HepG2 (cell line): ENCODE results near the gene PSORS1C1. TPM values are rescaled to one million over a fixed set of nuclear protein-coding genes. Genes with fewer than 3 reads are reported as not detected.
A peak's percentile ranks its signal among the peaks of the same experiment; 100 is the strongest.

Experiments
- ARID2 ChIP-seq: sonication (generic); formaldehyde crosslinking; IDR thresholded peaks from 2 replicates; pipeline ENCODE4 v1.8.1; 2022; ENCODE audit warnings: mild to moderate bottlenecking, missing genetic modification reagents, borderline replicate concordance
- ARID5B ChIP-seq: IDR thresholded peaks from 2 replicates; pipeline ENCODE4 v1.4.0; 2020; ENCODE audit warnings: mild to moderate bottlenecking, missing genetic modification reagents
- CTCF ChIP-seq: sonication (generic); formaldehyde crosslinking; IDR thresholded peaks from 2 replicates; pipeline ENCODE4 v1.5.0; 2020; ENCODE audit warnings: mild to moderate bottlenecking, missing genetic modification reagents, moderate library complexity
- E2F5 ChIP-seq: sonication (generic); formaldehyde crosslinking; conservative IDR thresholded peaks from 2 replicates; pipeline ENCODE4 v1.4.0; 2020; ENCODE audit warnings: missing genetic modification reagents
- HNF1B ChIP-seq: sonication (generic); formaldehyde crosslinking; IDR thresholded peaks from 2 replicates; pipeline ENCODE4 v1.5.1; 2020; ENCODE audit warnings: mild to moderate bottlenecking, moderate library complexity, missing genetic modification reagents
- NCOA2 ChIP-seq: sonication (generic); formaldehyde crosslinking; IDR thresholded peaks from 2 replicates; pipeline ENCODE4 v1.8.0; 2022; ENCODE audit warnings: inconsistent platforms
- PHF20 ChIP-seq: sonication (generic); formaldehyde crosslinking; IDR thresholded peaks from 2 replicates; pipeline ENCODE4 v1.5.0; 2020; ENCODE audit warnings: mild to moderate bottlenecking, missing genetic modification reagents
- POLR2G ChIP-seq: fragments of 200-400 bp; formaldehyde crosslinking; IDR thresholded peaks from 2 replicates; pipeline ENCODE4 v1.6.1; 2018; ENCODE audit warnings: mild to moderate bottlenecking, low read depth, low read length, moderate library complexity
- SNAI1 ChIP-seq: sonication (generic); formaldehyde crosslinking; IDR thresholded peaks from 2 replicates; pipeline ENCODE4 v1.5.0; 2020; ENCODE audit warnings: mild to moderate bottlenecking, missing genetic modification reagents, borderline replicate concordance
- SP2 ChIP-seq: sonication (generic); formaldehyde crosslinking; IDR thresholded peaks from 2 replicates; pipeline ENCODE4 v1.5.1; 2020; ENCODE audit warnings: mild to moderate bottlenecking, missing genetic modification reagents
- TCF12 ChIP-seq, 2 experiments: fragments of 450-650 bp in 1 of 2; sonication (generic) in 1 of 2; formaldehyde crosslinking in 1 of 2; IDR thresholded peaks; 2 replicates each; pipeline versions ENCODE4 v1.6.1 to v1.8.0; 2017 to 2022; ENCODE audit warnings: antibody characterized with exemption in 1 of 2, mild to moderate bottlenecking in 1 of 2, missing genetic modification reagents in 1 of 2, moderate library complexity in 1 of 2
- TSC22D2 ChIP-seq: sonication (generic); formaldehyde crosslinking; IDR thresholded peaks from 2 replicates; pipeline ENCODE4 v1.5.1; 2020; ENCODE audit warnings: missing genetic modification reagents, mild to moderate bottlenecking, borderline replicate concordance
- ZBTB7B ChIP-seq: sonication (generic); formaldehyde crosslinking; IDR thresholded peaks from 2 replicates; pipeline ENCODE4 v1.4.0; 2020; ENCODE audit warnings: missing genetic modification reagents
- ZNF292 ChIP-seq: sonication (generic); formaldehyde crosslinking; IDR thresholded peaks from 2 replicates; pipeline ENCODE4 v1.8.1; 2022; ENCODE audit warnings: mild to moderate bottlenecking, low read depth, missing genetic modification reagents, borderline replicate concordance
- ZNF333 ChIP-seq: sonication (generic); formaldehyde crosslinking; IDR thresholded peaks from 2 replicates; pipeline ENCODE4 v1.4.0; 2020; ENCODE audit warnings: mild to moderate bottlenecking, missing genetic modification reagents, borderline replicate concordance
- ZNF574 ChIP-seq: sonication (generic); formaldehyde crosslinking; IDR thresholded peaks from 2 replicates; pipeline ENCODE4 v1.4.0; 2020; ENCODE audit warnings: missing genetic modification reagents
- polyA plus RNA-seq, 8 experiments: library from polyadenylated mRNA; depleted of rRNA in 3 of 8; stranded (reverse) in 7 of 8; unstranded in 1 of 8; fragments of >200 nt; fragmentation: Illumina TruSeq in 4 of 8; extraction: Trizol in 4 of 8; gene quantifications; 2 replicates each; pipeline versions ENCODE4 v1.2.1 to v1.2.3, GENCODE V29; 2011 to 2016; ENCODE audit warnings: low read depth in 4 of 8, missing spikeins in 1 of 8, mixed read lengths in 1 of 8; ENCODE audit not compliant: insufficient read depth in 1 of 8
- total RNA-seq, 5 experiments: library from RNA; depleted of rRNA; stranded (reverse); fragments of >200 nt; fragmentation: Illumina TruSeq; extraction: Trizol; gene quantifications; 2 replicates each; pipeline ENCODE4 v1.2.3, GENCODE V29; 2016; ENCODE audit warnings: low read depth in 1 of 5

PSORS1C1 gene
- total and polyA plus RNA-seq, 2 of the 13 experiments (the other 11 are each of a cell fraction or from before 2014, with no cell fraction given): 0.01 to 0.02 TPM

GRCh38 chr6:31158863-31159855 lies 44.6 kb downstream of the PSORS1C1 start (continued):
- no peak for TF ChIP-seq POLR2G
- peak; percentile 6 for TF ChIP-seq PHF20 (CRISPR knock-in tag)
- no peak for TF ChIP-seq E2F5 (CRISPR knock-in tag)
- no peak for TF ChIP-seq SP2 (CRISPR knock-in tag)
- TF ChIP-seq ARID2 (CRISPR knock-in tag): 0 out of 2 replicates have a peak, but pooled peaks have one; percentile 51
- no peak for TF ChIP-seq ZNF333 (CRISPR knock-in tag)
- TF ChIP-seq ZBTB7B: peak; percentile 85
- no peak for TF ChIP-seq SNAI1 (CRISPR knock-in tag)
- no peak for TF ChIP-seq TSC22D2 (CRISPR knock-in tag)
- TF ChIP-seq ZNF574: peak; percentile 44; the same call in 1 of the 2 replicates
- no peak for TF ChIP-seq NCOA2 (CRISPR knock-in tag)
- peak; percentile 55 for TF ChIP-seq CTCF (CRISPR knock-in tag)
- TF ChIP-seq HNF1B (CRISPR knock-in tag): no peak
- TF ChIP-seq ARID5B (CRISPR knock-in tag): no peak
- no peak for TF ChIP-seq TCF12 (IDR thresholded peaks at IDR 0.05)
- TF ChIP-seq TCF12 (CRISPR knock-in tag; IDR thresholded peaks at IDR 0.05): no peak
- no peak for TF ChIP-seq ZNF292 (CRISPR knock-in tag)
